Measurements from ENCODE around the gene MAML3.

DNA sequence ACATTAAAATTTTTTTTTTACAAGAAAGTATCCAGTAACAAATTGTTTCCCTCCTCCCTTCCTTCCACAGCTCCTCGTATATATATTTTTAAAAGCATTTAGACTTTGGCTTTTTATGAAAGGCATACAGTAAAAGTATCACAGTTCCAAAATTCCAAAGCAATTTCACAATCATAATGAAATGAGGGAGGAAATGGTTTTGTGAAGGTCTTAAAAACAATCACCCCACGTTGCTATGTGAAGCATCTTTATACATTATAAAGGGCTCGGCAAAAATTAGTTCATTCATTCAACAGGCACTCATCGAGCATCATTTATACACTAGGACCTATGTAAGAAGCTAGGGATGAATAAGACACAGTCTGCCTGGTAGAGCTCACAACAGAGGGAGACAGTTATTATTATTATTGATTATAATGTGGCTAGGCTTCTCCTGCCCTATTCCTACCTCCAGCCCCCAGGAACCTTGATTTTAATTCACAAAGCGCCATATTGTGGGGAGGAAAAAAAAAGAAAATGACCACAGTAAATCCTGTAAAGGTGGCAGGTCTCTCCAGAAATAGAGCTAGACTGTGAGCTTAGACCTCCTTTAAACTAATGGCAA lies 239.9 kb downstream of the MAML3 start:
- TF ChIP-seq, protein P1, sequence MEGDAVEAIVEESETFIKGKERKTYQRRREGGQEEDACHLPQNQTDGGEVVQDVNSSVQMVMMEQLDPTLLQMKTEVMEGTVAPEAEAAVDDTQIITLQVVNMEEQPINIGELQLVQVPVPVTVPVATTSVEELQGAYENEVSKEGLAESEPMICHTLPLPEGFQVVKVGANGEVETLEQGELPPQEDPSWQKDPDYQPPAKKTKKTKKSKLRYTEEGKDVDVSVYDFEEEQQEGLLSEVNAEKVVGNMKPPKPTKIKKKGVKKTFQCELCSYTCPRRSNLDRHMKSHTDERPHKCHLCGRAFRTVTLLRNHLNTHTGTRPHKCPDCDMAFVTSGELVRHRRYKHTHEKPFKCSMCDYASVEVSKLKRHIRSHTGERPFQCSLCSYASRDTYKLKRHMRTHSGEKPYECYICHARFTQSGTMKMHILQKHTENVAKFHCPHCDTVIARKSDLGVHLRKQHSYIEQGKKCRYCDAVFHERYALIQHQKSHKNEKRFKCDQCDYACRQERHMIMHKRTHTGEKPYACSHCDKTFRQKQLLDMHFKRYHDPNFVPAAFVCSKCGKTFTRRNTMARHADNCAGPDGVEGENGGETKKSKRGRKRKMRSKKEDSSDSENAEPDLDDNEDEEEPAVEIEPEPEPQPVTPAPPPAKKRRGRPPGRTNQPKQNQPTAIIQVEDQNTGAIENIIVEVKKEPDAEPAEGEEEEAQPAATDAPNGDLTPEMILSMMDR (IDR thresholded peaks at IDR 0.05; ENCODE audit: low read depth, low read length) = no peak
- no peak for TF ChIP-seq POLR2A (IDR thresholded peaks at IDR 0.05; ENCODE audit: extremely low read depth, insufficient read length)

Data from NB4 (cell line).